Mucosa of rectum (tissue), 2 donors: Measurements from ENCODE around the gene ZBTB22.
A peak's percentile ranks its signal among the peaks of the same experiment; 100 is the strongest.
"Not testable (repeated sequence)": the region's sequence is repeated elsewhere in the genome, so short reads cannot be mapped to it uniquely, and the experiment has no call there.

Experiments used
- H3K27ac ChIP-seq, 2 donors: one replicate each; pipeline ENCODE4 v1.7.0; 2013; ENCODE audit warnings: inconsistent platforms in 2 of 2, low read depth in 2 of 2, low read length in 2 of 2
- H3K27me3 ChIP-seq, 2 donors: one replicate each; pipeline ENCODE4 v1.7.0; 2013; ENCODE audit warnings: low read length in 2 of 2; ENCODE audit not compliant: control insufficient read depth in 2 of 2, insufficient read depth in 2 of 2
- H3K36me3 ChIP-seq, 2 donors: one replicate each; pipeline ENCODE4 v1.7.0; 2013; ENCODE audit warnings: low read length in 2 of 2; ENCODE audit not compliant: control insufficient read depth in 2 of 2, insufficient read depth in 2 of 2
- H3K4me1 ChIP-seq, 2 donors: one replicate each; pipeline ENCODE4 v1.7.0; 2013; ENCODE audit warnings: low read length in 2 of 2, mild to moderate bottlenecking in 1 of 2; ENCODE audit not compliant: control insufficient read depth in 2 of 2, insufficient read depth in 2 of 2
- H3K4me3 ChIP-seq, 2 donors: one replicate each; pipeline ENCODE4 v1.7.0; 2013; ENCODE audit warnings: low read length in 2 of 2
- H3K9ac ChIP-seq, 2 donors: one replicate each; pipeline ENCODE4 v1.7.0; 2013; ENCODE audit warnings: low read length in 2 of 2, low read depth in 1 of 2, mild to moderate bottlenecking in 1 of 2
- H3K9me3 ChIP-seq, 2 donors: one replicate each; pipeline ENCODE4 v1.7.0; 2013; ENCODE audit warnings: low read length in 2 of 2; ENCODE audit not compliant: control insufficient read depth in 2 of 2
- donor health status: healthy.
- donor health status: Normal muscosa, but diverticular disease.

ZBTB22 gene

GRCh38 chr6:33279971-33280511, 37.5 kb downstream of the ZBTB22 start:
- Histone ChIP-seq H3K27me3 (no peaks in the 10 kb centered on the region), H3K4me1 (peaks cover 23 to 28% of the 10 kb centered on the region in 2 donors), H3K27ac (no peak overlapping the region), H3K9ac (no peak overlapping the region), H3K4me3 (no peak overlapping the region), H3K36me3 (peaks cover 51 to 54% of the 10 kb centered on the region in 2 donors), H3K9me3 (no peaks in the 10 kb centered on the region)

- Histone ChIP-seq H3K36me3 (peaks cover 53 to 56% of the 10 kb centered on the region in 2 donors), H3K27ac (no peak overlapping the region), H3K9ac (no peak overlapping the region), H3K27me3 (no peaks in the 10 kb centered on the region), H3K9me3 (no peaks in the 10 kb centered on the region), H3K4me3 (no peak overlapping the region), H3K4me1 (peaks cover 30 to 36% of the 10 kb centered on the region in 2 donors)
Measured at GRCh38 chr6:33279257-33279695, 38.3 kb downstream of the ZBTB22 start.

- Histone ChIP-seq H3K4me1 (peaks cover 34 to 40% of the 10 kb centered on the region in 2 donors), H3K9ac (no peak overlapping the region), H3K9me3 (no peaks in the 10 kb centered on the region), H3K4me3 (no peak overlapping the region), H3K27ac (no peak overlapping the region), H3K27me3 (no peaks in the 10 kb centered on the region), H3K36me3 (peaks cover 53 to 58% of the 10 kb centered on the region in 2 donors)
Measured at GRCh38 chr6:33278810-33279209, 38.7 kb downstream of the ZBTB22 start.

- peaks cover 51 to 57% of the 10 kb centered on the region in 2 donors for H3K36me3 ChIP-seq
- H3K9me3 ChIP-seq = no peaks in the 10 kb centered on the region
- peak overlapping the region in 1 of 2 donors; percentile 97 for H3K27ac ChIP-seq
- H3K27me3 ChIP-seq = no peaks in the 10 kb centered on the region
- peak overlapping the region; percentile 79 to 82 for H3K4me3 ChIP-seq
- peak overlapping the region; percentile 47 to 82 for H3K9ac ChIP-seq
- H3K4me1 ChIP-seq = peaks cover 35 to 43% of the 10 kb centered on the region in 2 donors
Measured at GRCh38 chr6:33278392-33278741, 39.2 kb downstream of the ZBTB22 start.

GRCh38 chr6:33277663-33278391, 39.7 kb downstream of the ZBTB22 start:
- Histone ChIP-seq H3K27me3 (no peaks in the 10 kb centered on the region), H3K4me1 (peaks cover 41 to 47% of the 10 kb centered on the region in 2 donors), H3K9ac (peak overlapping the region; percentile 82 to 90), H3K27ac (peak overlapping the region; percentile 93 to 97), H3K9me3 (no peaks in the 10 kb centered on the region), H3K36me3 (peaks cover 53 to 57% of the 10 kb centered on the region in 2 donors), H3K4me3 (peak overlapping the region; percentile 79 to 82)

- Histone ChIP-seq H3K27me3 (no peaks in the 10 kb centered on the region), H3K4me3 (peak within 1 kb of the TSS; percentile 79 to 82), H3K4me1 (peaks cover 48 to 52% of the 10 kb centered on the region in 2 donors), H3K9ac (peak within 1 kb of the TSS; percentile 82 to 90), H3K9me3 (no peaks in the 10 kb centered on the region), H3K27ac (peak within 1 kb of the TSS; percentile 93 to 97), H3K36me3 (peaks cover 47 to 52% of the 10 kb centered on the region in 2 donors)
Measured at GRCh38 chr6:33276864-33277662, 40.5 kb downstream of the ZBTB22 start, which contains the start of gene B3GALT4. B3GALT4 (plus strand) TSS chr6:33277123; CDS start chr6:33277420, 297 bp downstream.

- H3K4me1 ChIP-seq = peaks cover 50 to 52% of the 10 kb centered on the region in 2 donors
- H3K9ac ChIP-seq = peak overlapping the region; percentile 82 to 90
- no peaks in the 10 kb centered on the region for H3K9me3 ChIP-seq
- H3K4me3 ChIP-seq = peak overlapping the region; percentile 79 to 82
- H3K27me3 ChIP-seq = no peaks in the 10 kb centered on the region
- H3K36me3 ChIP-seq = peaks cover 47 to 48% of the 10 kb centered on the region in 2 donors
- H3K27ac ChIP-seq = peak overlapping the region; percentile 93 to 97
Measured at GRCh38 chr6:33276581-33276863, 41.0 kb downstream of the ZBTB22 start.

GRCh38 chr6:33275795-33276580, 41.6 kb downstream of the ZBTB22 start:
- Histone ChIP-seq H3K4me1 (peaks cover 52% of the 10 kb centered on the region in 2 donors), H3K9ac (peak overlapping the region; percentile 82 to 90), H3K36me3 (peaks cover 44 to 45% of the 10 kb centered on the region in 2 donors), H3K27ac (peak overlapping the region; percentile 93 to 97), H3K4me3 (peak overlapping the region; percentile 79 to 82)
- H3K9me3 ChIP-seq, H3K27me3 ChIP-seq: not testable (repeated sequence)

GRCh38 chr6:33273924-33274902, 43.3 kb downstream of the ZBTB22 start:
- Histone ChIP-seq H3K9me3 (no peaks in the 10 kb centered on the region), H3K27me3 (no peaks in the 10 kb centered on the region), H3K4me1 (peaks cover 52 to 61% of the 10 kb centered on the region in 2 donors), H3K9ac (peak overlapping the region; percentile 17 to 44), H3K27ac (peak overlapping the region; percentile 41 to 93), H3K36me3 (peaks cover 32% of the 10 kb centered on the region in 2 donors), H3K4me3 (peak overlapping the region; percentile 2 to 98)
